ENCODE results near the gene SNX5. TPM values are rescaled to one million over a fixed set of nuclear protein-coding genes. Genes with fewer than 3 reads are reported as not detected.

The SNX5 gene
- total and polyA plus RNA-seq, 2 donors (not counting 1 experiment from before 2014, with no cell fraction given) = 97.8 to 128 TPM

- WGBS (ENCODE audit: insufficient coverage) = 83% methylated on average over 1 of the region's 2 CpGs
- Histone ChIP-seq H3K4me2 (replicated peaks; ENCODE audit: low read depth, low read length, poor library complexity, severe bottlenecking) (no peak overlapping the region), H3K27me3 (replicated peaks in 1 of 4; ENCODE audit: control extremely low read depth in 1 of 4, control insufficient read depth in 3 of 4, insufficient read depth in 4 of 4, low read length in 3 of 4) (peaks cover 0 to 9% (median 3%) of the 10 kb centered on the region in 4 experiments), H4K20me1 (ENCODE audit: control insufficient read depth, insufficient read depth, low read length, poor library complexity, severe bottlenecking) (no peaks in the 10 kb centered on the region), H3K4me1 (ENCODE audit: control insufficient read depth in 2 of 2, insufficient read depth in 2 of 2, low read length in 2 of 2) (no peaks in the 10 kb centered on the region), H2AFZ (ENCODE audit: insufficient read depth, low read depth, low read length, poor library complexity, severe bottlenecking) (no peak overlapping the region), H3K9ac (ENCODE audit: low read length) (no peak overlapping the region), H3K36me3 (replicated peaks in 1 of 2; ENCODE audit: control extremely low read depth in 1 of 2, control insufficient read depth in 1 of 2, extremely low read depth in 1 of 2, insufficient read depth in 2 of 2, low read length in 1 of 2) (no peaks in the 10 kb centered on the region), H3K79me2 (ENCODE audit: control insufficient read depth, insufficient read depth, low read length) (no peaks in the 10 kb centered on the region), H3K4me3 (ENCODE audit: control extremely low read depth in 1 of 5, extremely low read depth in 1 of 5, insufficient read depth in 1 of 5, low read depth in 2 of 5, low read length in 4 of 5) (no peak overlapping the region), H3K27ac (ENCODE audit: low read length in 2 of 2) (no peak overlapping the region), H3K9me3 (ENCODE audit: control extremely low read depth in 1 of 3, control insufficient read depth in 2 of 3, insufficient read depth in 1 of 3, low read length in 2 of 3) (no peaks in the 10 kb centered on the region)
- no peak for ATAC-seq (ENCODE audit: low read depth)
- DNase-seq = no peak
- CTCF ChIA-PET = interaction anchor here (1.5 kb wide), 1 partner anchor 26 kb away, joined by 3 read pairs; no protein-coding TSS in a partner anchor
- H3K4me1 Mint-ChIP-seq = no peaks in the 10 kb centered on the region
- intact Hi-C loops (cut with micrococcal nuclease) = no loop called here
- no peak overlapping the region for H3K4me3 Mint-ChIP-seq
- H3K27me3 Mint-ChIP-seq = peaks cover 46% of the 10 kb centered on the region
- H3K27ac Mint-ChIP-seq = no peak overlapping the region
- POLR2A ChIA-PET = no interaction called here
- no peaks in the 10 kb centered on the region for H3K9me3 Mint-ChIP-seq (ENCODE audit: insufficient read depth)
- TF ChIP-seq CTCF (IDR thresholded peaks at IDR 0.05) = no peak
- no peak for TF ChIP-seq EZH2 (IDR thresholded peaks at IDR 0.05; ENCODE audit: borderline replicate concordance, insufficient read depth, low read depth, low read length, poor library complexity, severe bottlenecking)
Observed at GRCh38 chr20:17912916-17913315, 55.7 kb downstream of the SNX5 start.

- Histone ChIP-seq H2AFZ (ENCODE audit: insufficient read depth, low read depth, low read length, poor library complexity, severe bottlenecking) (no peak overlapping the region), H3K9ac (ENCODE audit: low read length) (no peak overlapping the region), H3K4me1 (ENCODE audit: control insufficient read depth in 2 of 2, insufficient read depth in 2 of 2, low read length in 2 of 2) (no peaks in the 10 kb centered on the region), H3K4me2 (replicated peaks; ENCODE audit: low read depth, low read length, poor library complexity, severe bottlenecking) (no peak overlapping the region), H3K36me3 (replicated peaks in 1 of 2; ENCODE audit: control extremely low read depth in 1 of 2, control insufficient read depth in 1 of 2, extremely low read depth in 1 of 2, insufficient read depth in 2 of 2, low read length in 1 of 2) (no peaks in the 10 kb centered on the region), H3K27ac (ENCODE audit: low read length in 2 of 2) (no peak overlapping the region), H3K4me3 (ENCODE audit: control extremely low read depth in 1 of 5, extremely low read depth in 1 of 5, insufficient read depth in 1 of 5, low read depth in 2 of 5, low read length in 4 of 5) (no peak overlapping the region), H3K27me3 (replicated peaks in 1 of 4; ENCODE audit: control extremely low read depth in 1 of 4, control insufficient read depth in 3 of 4, insufficient read depth in 4 of 4, low read length in 3 of 4) (peaks cover 0 to 9% (median 3%) of the 10 kb centered on the region in 4 experiments), H4K20me1 (ENCODE audit: control insufficient read depth, insufficient read depth, low read length, poor library complexity, severe bottlenecking) (no peaks in the 10 kb centered on the region), H3K9me3 (ENCODE audit: control extremely low read depth in 1 of 3, control insufficient read depth in 2 of 3, insufficient read depth in 1 of 3, low read length in 2 of 3) (no peaks in the 10 kb centered on the region), H3K79me2 (ENCODE audit: control insufficient read depth, insufficient read depth, low read length) (no peaks in the 10 kb centered on the region)
- ATAC-seq (ENCODE audit: low read depth) = no peak
- H3K27ac Mint-ChIP-seq = no peak overlapping the region
- no peaks in the 10 kb centered on the region for H3K9me3 Mint-ChIP-seq (ENCODE audit: insufficient read depth)
- no peak overlapping the region for H3K4me3 Mint-ChIP-seq
- CTCF ChIA-PET = interaction anchor here (1.5 kb wide), 1 partner anchor 27 kb away, joined by 3 read pairs; no protein-coding TSS in a partner anchor
- H3K27me3 Mint-ChIP-seq = peaks cover 39% of the 10 kb centered on the region
- WGBS (ENCODE audit: insufficient coverage) = 92% methylated on average over 4 of the region's 4 CpGs
- DNase-seq = no peak
- intact Hi-C loops (cut with micrococcal nuclease) = no loop called here
- POLR2A ChIA-PET = no interaction called here
- TF ChIP-seq CTCF (IDR thresholded peaks at IDR 0.05) (no peak), EZH2 (IDR thresholded peaks at IDR 0.05; ENCODE audit: borderline replicate concordance, insufficient read depth, low read depth, low read length, poor library complexity, severe bottlenecking) (no peak)
- no peaks in the 10 kb centered on the region for H3K4me1 Mint-ChIP-seq
Observed at GRCh38 chr20:17911927-17912326, 56.7 kb downstream of the SNX5 start.
